Activated T-cell treated with anti-CD3 and anti-CD28 coated beads, Interleukin-2, amount 50 U/mL, for 48 hours (primary cell): ENCODE results near the gene RBMS1.

ENCODE experiments used
- DNase-seq, 2 experiments: peaks; one replicate each; pipeline ENCODE4 v3.0.0-alpha.2; 2020

Gene RBMS1

GRCh38 chr2:160268151-160268781 lies 225.3 kb downstream of the RBMS1 start:
- DNase-seq: no peak

GRCh38 chr2:160267692-160268091 lies 225.9 kb downstream of the RBMS1 start:
- no peak for DNase-seq

GRCh38 chr2:160267022-160267421 lies 226.6 kb downstream of the RBMS1 start:
- DNase-seq: peak in 1 of 2 experiments; percentile 42

- peak in 1 of 2 experiments; percentile 33 for DNase-seq
Observed at GRCh38 chr2:160266037-160266551, 227.5 kb downstream of the RBMS1 start.

- DNase-seq: no peak
Observed at GRCh38 chr2:160264308-160264707, 229.3 kb downstream of the RBMS1 start.

GRCh38 chr2:160261732-160262131 lies 231.9 kb downstream of the RBMS1 start:
- no peak for DNase-seq

GRCh38 chr2:160258492-160258805 lies 235.2 kb downstream of the RBMS1 start:
- no peak for DNase-seq

GRCh38 chr2:160257743-160258491 lies 235.7 kb downstream of the RBMS1 start:
- DNase-seq: no peak

GRCh38 chr2:160257041-160257742 lies 236.4 kb downstream of the RBMS1 start:
- DNase-seq: no peak

- DNase-seq: no peak
Observed at GRCh38 chr2:160256507-160256906, 237.1 kb downstream of the RBMS1 start.

GRCh38 chr2:160255408-160255807 lies 238.2 kb downstream of the RBMS1 start:
- no peak for DNase-seq

GRCh38 chr2:160254189-160254762 lies 239.3 kb downstream of the RBMS1 start:
- DNase-seq: no peak

GRCh38 chr2:160253440-160254188 lies 240.0 kb downstream of the RBMS1 start:
- DNase-seq: no peak

- no peak for DNase-seq
Observed at GRCh38 chr2:160252900-160253299, 240.7 kb downstream of the RBMS1 start.

GRCh38 chr2:160252278-160252887 lies 241.2 kb downstream of the RBMS1 start:
- no peak for DNase-seq

- DNase-seq: no peak
Observed at GRCh38 chr2:160251569-160251968, 242.0 kb downstream of the RBMS1 start.

- no peak for DNase-seq
Observed at GRCh38 chr2:160249876-160250275, 243.7 kb downstream of the RBMS1 start.

GRCh38 chr2:160247296-160248035 lies 246.1 kb downstream of the RBMS1 start:
- DNase-seq: no peak

- no peak for DNase-seq
Observed at GRCh38 chr2:160246356-160246755, 247.3 kb downstream of the RBMS1 start.

GRCh38 chr2:160245614-160246155 lies 247.9 kb downstream of the RBMS1 start:
- DNase-seq: no peak

- no peak for DNase-seq
Observed at GRCh38 chr2:160242893-160243564, 250.6 kb downstream of the RBMS1 start.
